Subcutaneous abdominal adipose tissue (tissue), 5 donors: ENCODE results near the gene SH3PXD2A.
"Not testable (repeated sequence)": the region's sequence is repeated elsewhere in the genome, so short reads cannot be mapped to it uniquely, and the experiment has no call there.

Source experiments
- H3K27ac ChIP-seq: one replicate; pipeline ENCODE4 v1.7.0; 2013; ENCODE audit warnings: low read depth, mild to moderate bottlenecking, inconsistent platforms, low read length, moderate library complexity
- H3K27me3 ChIP-seq, 5 donors: one replicate each; pipeline ENCODE4 v1.7.0; 2013; ENCODE audit warnings: low read length in 5 of 5, inconsistent platforms in 1 of 5; ENCODE audit not compliant: control insufficient read depth in 5 of 5, insufficient read depth in 4 of 5
- H3K36me3 ChIP-seq, 5 donors: one replicate each; pipeline ENCODE4 v1.7.0; 2013; ENCODE audit warnings: low read length in 5 of 5; ENCODE audit not compliant: control insufficient read depth in 5 of 5, insufficient read depth in 5 of 5
- H3K4me1 ChIP-seq, 5 donors: one replicate each; pipeline ENCODE4 v1.7.0; 2013; ENCODE audit warnings: low read length in 5 of 5, mild to moderate bottlenecking in 3 of 5, moderate library complexity in 1 of 5; ENCODE audit not compliant: control insufficient read depth in 5 of 5, insufficient read depth in 5 of 5
- H3K4me3 ChIP-seq, 5 donors: one replicate each; pipeline ENCODE4 v1.7.0; 2013; ENCODE audit warnings: low read length in 5 of 5, low read depth in 1 of 5
- H3K9ac ChIP-seq, 5 donors: one replicate each; pipeline ENCODE4 v1.7.0; 2013; ENCODE audit warnings: low read length in 5 of 5, mild to moderate bottlenecking in 4 of 5, moderate library complexity in 3 of 5
- H3K9me3 ChIP-seq, 5 donors: one replicate each; pipeline ENCODE4 v1.7.0; 2013; ENCODE audit warnings: low read length in 5 of 5; ENCODE audit not compliant: control insufficient read depth in 5 of 5
- donor health status: healthy.
- donor health status: healthy.
- donor health status: healthy.
- donor health status: healthy.
- donor health status: healthy.

SH3PXD2A gene

GRCh38 chr10:103669243-103669929, 186.0 kb downstream of the SH3PXD2A start:
- Histone ChIP-seq H3K4me1 (peaks cover 18 to 57% (median 39%) of the 10 kb centered on the region in 5 donors), H3K27me3 (no peaks in the 10 kb centered on the region), H3K36me3 (no peaks in the 10 kb centered on the region), H3K9me3 (no peaks in the 10 kb centered on the region), H3K9ac (peak overlapping the region in 2 of 5 donors; percentile 48 to 50), H3K4me3 (peak overlapping the region in 3 of 5 donors; percentile 52 to 60 (median 56)), H3K27ac (no peak overlapping the region)

GRCh38 chr10:103668351-103669242, 186.8 kb downstream of the SH3PXD2A start:
- H3K27ac ChIP-seq: peak overlapping the region; percentile 71
- H3K27me3 ChIP-seq: no peaks in the 10 kb centered on the region
- no peaks in the 10 kb centered on the region for H3K9me3 ChIP-seq
- peaks cover 20 to 57% (median 47%) of the 10 kb centered on the region in 5 donors for H3K4me1 ChIP-seq
- peaks cover 0 to 2% (median 0%) of the 10 kb centered on the region in 5 donors for H3K36me3 ChIP-seq
- H3K9ac ChIP-seq: peak overlapping the region in 3 of 5 donors; percentile 43 to 50 (median 48)
- peak overlapping the region; percentile 52 to 75 (median 60) for H3K4me3 ChIP-seq

DNA sequence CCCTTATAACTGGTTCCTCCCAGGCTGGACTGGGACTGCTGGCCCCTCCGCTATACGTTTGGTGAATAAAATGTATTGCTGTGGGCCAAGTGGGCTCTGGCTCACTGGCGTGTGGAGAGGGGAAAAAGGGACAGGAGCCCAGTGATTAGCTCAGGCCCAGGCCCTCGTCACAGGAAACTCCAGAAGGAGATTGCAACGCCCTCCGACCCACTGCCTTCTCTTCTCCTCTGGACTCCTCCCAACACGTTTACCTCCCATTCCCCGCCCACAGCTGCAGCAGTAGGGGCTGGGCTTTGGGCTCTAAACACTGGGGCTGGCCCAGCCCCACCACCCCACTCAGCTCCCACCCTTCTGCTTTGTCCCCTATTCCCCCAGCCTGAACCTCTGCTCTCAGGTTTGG, 188.0 kb downstream of the SH3PXD2A start:
- H3K4me1 ChIP-seq: peaks cover 20 to 67% (median 53%) of the 10 kb centered on the region in 5 donors
- H3K27ac ChIP-seq: peak overlapping the region; percentile 71
- peaks cover 0 to 2% (median 0%) of the 10 kb centered on the region in 5 donors for H3K36me3 ChIP-seq
- peak overlapping the region in 2 of 5 donors; percentile 56 to 75 for H3K4me3 ChIP-seq
- no peaks in the 10 kb centered on the region for H3K9me3 ChIP-seq
- H3K9ac ChIP-seq: peak overlapping the region in 2 of 5 donors; percentile 43 to 50
- H3K27me3 ChIP-seq: no peaks in the 10 kb centered on the region

GRCh38 chr10:103666762-103667150, 188.6 kb downstream of the SH3PXD2A start:
- peak overlapping the region in 3 of 5 donors; percentile 45 to 56 (median 54) for H3K9ac ChIP-seq
- H3K4me3 ChIP-seq: peak overlapping the region in 1 of 5 donors; percentile 1
- peak overlapping the region; percentile 71 for H3K27ac ChIP-seq
- no peaks in the 10 kb centered on the region for H3K9me3 ChIP-seq
- peaks cover 20 to 71% (median 56%) of the 10 kb centered on the region in 5 donors for H3K4me1 ChIP-seq
- no peaks in the 10 kb centered on the region for H3K27me3 ChIP-seq
- H3K36me3 ChIP-seq: peaks cover 0 to 2% (median 0%) of the 10 kb centered on the region in 5 donors

DNA sequence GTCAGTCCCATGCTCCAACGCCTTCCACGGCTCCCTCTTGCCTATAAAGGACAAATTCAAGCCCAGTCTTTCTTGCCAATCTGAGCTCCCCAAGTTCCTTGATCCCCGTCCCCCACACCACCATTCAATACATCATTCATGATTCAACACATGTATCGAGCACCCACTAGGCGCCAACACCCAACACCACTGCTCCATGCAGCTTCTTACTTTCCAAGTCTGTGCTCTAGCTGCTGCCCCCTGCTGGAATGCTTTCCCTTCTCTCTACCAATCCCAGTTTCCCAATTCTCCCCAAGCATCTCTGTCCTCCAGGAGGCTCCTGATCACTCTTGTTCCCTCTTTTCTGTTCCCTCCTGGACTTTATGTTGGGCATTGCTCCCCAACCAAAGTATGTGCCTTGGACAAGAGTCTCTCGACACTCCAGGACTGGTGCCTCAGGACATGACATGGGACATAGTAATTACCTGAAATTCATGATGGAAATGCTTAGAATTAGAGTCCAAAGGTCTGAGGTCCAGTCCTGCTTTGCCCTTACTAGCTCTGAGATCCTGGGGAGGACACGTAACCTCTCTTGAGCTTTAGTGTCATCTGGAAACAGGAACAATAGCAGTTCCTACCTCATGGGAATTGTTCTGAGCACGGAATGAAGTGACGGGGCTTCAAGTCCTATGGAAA, 189.2 kb downstream of the SH3PXD2A start:
- H3K27ac ChIP-seq: peak overlapping the region; percentile 71
- peak overlapping the region in 2 of 5 donors; percentile 45 to 56 for H3K9ac ChIP-seq
- no peaks in the 10 kb centered on the region for H3K27me3 ChIP-seq
- peaks cover 0 to 2% (median 0%) of the 10 kb centered on the region in 5 donors for H3K36me3 ChIP-seq
- no peaks in the 10 kb centered on the region for H3K9me3 ChIP-seq
- H3K4me3 ChIP-seq: no peak overlapping the region
- H3K4me1 ChIP-seq: peaks cover 20 to 75% (median 62%) of the 10 kb centered on the region in 5 donors

DNA sequence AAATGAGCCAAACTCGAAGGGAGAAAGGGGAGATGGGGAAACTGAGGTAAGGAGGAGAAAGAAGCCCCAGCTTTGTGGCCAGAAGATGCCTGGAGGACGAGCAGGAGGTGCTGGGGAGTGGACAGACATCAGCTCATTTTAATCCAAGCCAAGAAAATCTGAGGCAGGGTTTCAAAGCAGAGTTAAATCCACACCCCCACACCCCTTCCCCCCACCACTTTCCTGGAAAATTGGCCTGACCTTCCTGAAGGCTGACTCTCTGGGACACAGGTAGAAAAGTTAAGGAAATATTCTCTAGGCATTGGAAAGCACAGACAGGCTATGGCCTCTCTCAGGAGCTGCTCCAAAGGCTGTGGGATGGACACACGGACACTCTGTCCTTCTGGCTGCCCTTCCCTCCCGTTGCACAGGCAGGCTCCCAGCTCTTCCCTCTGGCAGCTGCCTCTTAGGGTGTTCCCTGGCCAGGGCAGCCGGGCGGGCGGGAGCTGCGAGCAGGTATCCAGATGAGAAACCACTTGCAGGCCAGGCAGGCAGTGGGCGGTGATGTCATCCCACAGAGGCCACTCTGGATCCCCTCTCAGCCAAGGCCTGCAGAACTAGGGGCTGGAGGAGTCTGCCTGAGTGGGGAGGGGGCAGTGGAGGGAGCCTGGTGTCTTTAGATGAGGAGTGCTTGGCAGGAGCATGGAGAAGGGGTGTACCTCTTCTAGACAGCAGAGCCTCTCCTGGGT, 190.1 kb downstream of the SH3PXD2A start:
- H3K27ac ChIP-seq: no peak overlapping the region
- H3K4me3 ChIP-seq: no peak overlapping the region
- no peaks in the 10 kb centered on the region for H3K9me3 ChIP-seq
- H3K36me3 ChIP-seq: peaks cover 0 to 2% (median 0%) of the 10 kb centered on the region in 5 donors
- H3K27me3 ChIP-seq: no peaks in the 10 kb centered on the region
- H3K4me1 ChIP-seq: peaks cover 23 to 84% (median 71%) of the 10 kb centered on the region in 5 donors
- H3K9ac ChIP-seq: no peak overlapping the region

- Histone ChIP-seq H3K9me3 (no peaks in the 10 kb centered on the region), H3K4me3 (no peak overlapping the region), H3K4me1 (peaks cover 19 to 89% (median 77%) of the 10 kb centered on the region in 5 donors), H3K27me3 (no peaks in the 10 kb centered on the region), H3K27ac (no peak overlapping the region), H3K9ac (peak overlapping the region in 1 of 5 donors; percentile 44), H3K36me3 (peaks cover 0 to 8% (median 7%) of the 10 kb centered on the region in 5 donors)
These were observed 191.6 kb downstream of the SH3PXD2A start for GRCh38 chr10:103663802-103664201.

GRCh38 chr10:103663236-103663635, 192.1 kb downstream of the SH3PXD2A start:
- H3K9ac ChIP-seq: no peak overlapping the region
- H3K36me3 ChIP-seq: peaks cover 0 to 14% (median 12%) of the 10 kb centered on the region in 5 donors
- H3K4me3 ChIP-seq: no peak overlapping the region
- no peaks in the 10 kb centered on the region for H3K27me3 ChIP-seq
- H3K27ac ChIP-seq: no peak overlapping the region
- H3K4me1 ChIP-seq: peaks cover 18 to 84% (median 71%) of the 10 kb centered on the region in 5 donors
- no peaks in the 10 kb centered on the region for H3K9me3 ChIP-seq

- not testable (repeated sequence) for H3K4me3 ChIP-seq, H3K27me3 ChIP-seq, H3K9ac ChIP-seq, H3K27ac ChIP-seq, H3K9me3 ChIP-seq
- H3K4me1 ChIP-seq: peaks cover 13 to 79% (median 66%) of the 10 kb centered on the region in 5 donors
- H3K36me3 ChIP-seq: peaks cover 0 to 19% (median 17%) of the 10 kb centered on the region in 5 donors
These were observed 192.7 kb downstream of the SH3PXD2A start for GRCh38 chr10:103662704-103663103.
